Tongue (tissue), 2 donors: ENCODE measurements around the gene NAV1. TPM values are rescaled to one million over a fixed set of nuclear protein-coding genes. Genes with fewer than 3 reads are reported as not detected.

Source experiments
- DNase-seq: peaks from one replicate; pipeline ENCODE4 v3.0.0-alpha.2; 2015
- total RNA-seq: library from RNA; depleted of rRNA; stranded (reverse); fragments of >200 nt; gene quantifications from one replicate; pipeline ENCODE4 v1.2.3, GENCODE V29; 2014

Gene NAV1
- total RNA-seq, 1 donor from 2014 or later: 17.3 TPM

DNA sequence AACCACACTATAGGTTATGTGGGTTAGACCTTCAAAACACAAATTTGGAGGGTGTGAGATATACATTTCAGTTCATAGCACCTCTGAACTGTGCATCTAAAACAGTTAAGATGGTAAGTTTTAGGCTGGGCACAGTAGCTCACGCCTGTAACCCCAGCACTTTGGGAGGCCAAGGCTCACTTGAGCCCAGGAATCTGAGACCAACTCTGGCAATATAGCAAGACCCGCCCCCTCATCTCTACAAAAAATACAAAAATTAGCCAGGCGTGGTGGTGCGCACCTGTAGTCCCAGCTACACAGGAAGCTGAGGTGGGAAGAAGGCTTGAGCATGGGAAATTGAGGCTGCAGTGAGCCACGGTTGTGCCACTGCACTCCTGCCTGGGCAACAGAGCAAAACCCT, 47.9 kb downstream of the NAV1 start:
- no peak for DNase-seq

- DNase-seq: no peak
Observed at GRCh38 chr1:201587729-201588128, 48.8 kb downstream of the NAV1 start.

Other genes with a start within 250 kb of the NAV1 start
- 98.3 TPM for gene TNNT2, start 161.4 kb upstream of the NAV1 start, total RNA-seq
- gene LAD1, start 139.8 kb upstream of the NAV1 start, total RNA-seq: 35.6 TPM
- gene TNNI1, start 117.4 kb upstream of the NAV1 start, total RNA-seq: 654 TPM
- 33.1 TPM for gene PHLDA3, start 69.9 kb upstream of the NAV1 start, total RNA-seq
- 152 TPM for gene CSRP1, start 32.0 kb upstream of the NAV1 start, total RNA-seq